ENCODE results near the gene TCF4. TPM values are rescaled to one million over a fixed set of nuclear protein-coding genes. Genes with fewer than 3 reads are reported as not detected.

TCF4 gene
- total RNA-seq, 1 experiment from 2014 or later: 2.3 TPM

DNA sequence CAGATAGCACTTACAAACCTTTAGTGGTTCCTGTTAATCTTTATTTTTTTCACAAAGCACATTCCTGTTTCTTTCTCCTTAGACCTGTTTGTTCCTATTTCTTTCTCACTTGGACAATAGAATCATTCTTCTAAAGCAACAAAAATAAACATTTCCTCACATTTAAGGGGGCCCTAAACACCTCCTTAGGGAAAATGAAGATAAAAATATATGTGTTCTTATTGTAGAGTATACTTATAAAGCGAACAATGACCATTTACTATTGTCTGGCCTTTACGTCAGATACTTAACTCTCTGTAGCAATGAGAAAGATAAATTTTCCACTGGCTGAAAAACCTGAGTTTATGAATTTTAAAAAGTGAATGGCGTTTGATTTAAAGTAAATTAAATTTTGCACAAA is 234.6 kb downstream of the TCF4 start:
- H3K36me3 ChIP-seq (ENCODE audit: control insufficient read depth, insufficient read depth, low read length): no peaks in the 10 kb centered on the region
- H3K4me3 ChIP-seq (ENCODE audit: low read depth in 2 of 2, low read length in 2 of 2): no peak overlapping the region
- intact Hi-C loops (cut with micrococcal nuclease; ENCODE audit: unreplicated experiment) (no loop called here), in situ Hi-C loops (cut with HindIII; ENCODE audit: low pct_unique_long_range_greater_than_20kb, low sequenced_read_pairs) (no loop called here)
- TF ChIP-seq POLR2AphosphoS5 (IDR thresholded peaks at IDR 0.05; ENCODE audit: low read depth, low read length) (no peak), CTCF (IDR thresholded peaks at IDR 0.05) (no peak), SIN3A (IDR thresholded peaks at IDR 0.05; ENCODE audit: borderline replicate concordance, insufficient read depth, low read depth, low read length) (no peak), TCF7L2 (IDR thresholded peaks at IDR 0.05; ENCODE audit: low read depth, low read length) (no peak)
- TF ChIP-seq, protein P1, sequence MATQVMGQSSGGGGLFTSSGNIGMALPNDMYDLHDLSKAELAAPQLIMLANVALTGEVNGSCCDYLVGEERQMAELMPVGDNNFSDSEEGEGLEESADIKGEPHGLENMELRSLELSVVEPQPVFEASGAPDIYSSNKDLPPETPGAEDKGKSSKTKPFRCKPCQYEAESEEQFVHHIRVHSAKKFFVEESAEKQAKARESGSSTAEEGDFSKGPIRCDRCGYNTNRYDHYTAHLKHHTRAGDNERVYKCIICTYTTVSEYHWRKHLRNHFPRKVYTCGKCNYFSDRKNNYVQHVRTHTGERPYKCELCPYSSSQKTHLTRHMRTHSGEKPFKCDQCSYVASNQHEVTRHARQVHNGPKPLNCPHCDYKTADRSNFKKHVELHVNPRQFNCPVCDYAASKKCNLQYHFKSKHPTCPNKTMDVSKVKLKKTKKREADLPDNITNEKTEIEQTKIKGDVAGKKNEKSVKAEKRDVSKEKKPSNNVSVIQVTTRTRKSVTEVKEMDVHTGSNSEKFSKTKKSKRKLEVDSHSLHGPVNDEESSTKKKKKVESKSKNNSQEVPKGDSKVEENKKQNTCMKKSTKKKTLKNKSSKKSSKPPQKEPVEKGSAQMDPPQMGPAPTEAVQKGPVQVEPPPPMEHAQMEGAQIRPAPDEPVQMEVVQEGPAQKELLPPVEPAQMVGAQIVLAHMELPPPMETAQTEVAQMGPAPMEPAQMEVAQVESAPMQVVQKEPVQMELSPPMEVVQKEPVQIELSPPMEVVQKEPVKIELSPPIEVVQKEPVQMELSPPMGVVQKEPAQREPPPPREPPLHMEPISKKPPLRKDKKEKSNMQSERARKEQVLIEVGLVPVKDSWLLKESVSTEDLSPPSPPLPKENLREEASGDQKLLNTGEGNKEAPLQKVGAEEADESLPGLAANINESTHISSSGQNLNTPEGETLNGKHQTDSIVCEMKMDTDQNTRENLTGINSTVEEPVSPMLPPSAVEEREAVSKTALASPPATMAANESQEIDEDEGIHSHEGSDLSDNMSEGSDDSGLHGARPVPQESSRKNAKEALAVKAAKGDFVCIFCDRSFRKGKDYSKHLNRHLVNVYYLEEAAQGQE (IDR thresholded peaks at IDR 0.05; ENCODE audit: insufficient read depth in 1 of 2, low read depth in 2 of 2, low read length in 1 of 2): no peak
- no peak for ATAC-seq
- ChIA-PET POLR2A (no interaction called here), CTCF (no interaction called here)
- H3K9me3 ChIP-seq (ENCODE audit: control insufficient read depth, insufficient read depth, low read depth, low read length): no peaks in the 10 kb centered on the region
- no TSS peak for BruUV-seq (replicated peaks)
- no peaks in the 10 kb centered on the region for H3K4me1 ChIP-seq (ENCODE audit: control insufficient read depth, insufficient read depth, low read length)
- no peak for DNase-seq (ENCODE audit: low read depth, low spot score)
- H3K27ac ChIP-seq (ENCODE audit: low read length): no peak overlapping the region
- H3K27me3 ChIP-seq (ENCODE audit: control insufficient read depth, insufficient read depth, low read length): no peaks in the 10 kb centered on the region

GRCh38 chr18:55351980-55352714 is 235.8 kb downstream of the TCF4 start:
- no peak overlapping the region for H3K4me3 ChIP-seq (ENCODE audit: low read depth in 2 of 2, low read length in 2 of 2)
- POLR2A ChIA-PET: no interaction called here
- intact Hi-C loops (cut with micrococcal nuclease; ENCODE audit: unreplicated experiment): no loop called here
- H3K27ac ChIP-seq (ENCODE audit: low read length): no peak overlapping the region
- no peaks in the 10 kb centered on the region for H3K36me3 ChIP-seq (ENCODE audit: control insufficient read depth, insufficient read depth, low read length)
- no TSS peak for BruUV-seq (replicated peaks)
- no peaks in the 10 kb centered on the region for H3K27me3 ChIP-seq (ENCODE audit: control insufficient read depth, insufficient read depth, low read length)
- no peak for TF ChIP-seq POLR2AphosphoS5 (IDR thresholded peaks at IDR 0.05; ENCODE audit: low read depth, low read length)
- TF ChIP-seq TCF7L2 (IDR thresholded peaks at IDR 0.05; ENCODE audit: low read depth, low read length): no peak
- TF ChIP-seq SIN3A (IDR thresholded peaks at IDR 0.05; ENCODE audit: borderline replicate concordance, insufficient read depth, low read depth, low read length): no peak
- TF ChIP-seq CTCF (IDR thresholded peaks at IDR 0.05): no peak
- TF ChIP-seq, protein P1 (IDR thresholded peaks at IDR 0.05; ENCODE audit: insufficient read depth in 1 of 2, low read depth in 2 of 2, low read length in 1 of 2): no peak
- in situ Hi-C loops (cut with HindIII; ENCODE audit: low pct_unique_long_range_greater_than_20kb, low sequenced_read_pairs): no loop called here
- ATAC-seq (no peak), DNase-seq (ENCODE audit: low read depth, low spot score) (no peak)
- CTCF ChIA-PET: no interaction called here
- no peaks in the 10 kb centered on the region for H3K4me1 ChIP-seq (ENCODE audit: control insufficient read depth, insufficient read depth, low read length)
- no peaks in the 10 kb centered on the region for H3K9me3 ChIP-seq (ENCODE audit: control insufficient read depth, insufficient read depth, low read depth, low read length)

Measured in Panc1 (cell line).